ENCODE measurements around the gene VAV2.
"Not testable (repeated sequence)": the region's sequence is repeated elsewhere in the genome, so short reads cannot be mapped to it uniquely, and the experiment has no call there.

The VAV2 gene

DNA sequence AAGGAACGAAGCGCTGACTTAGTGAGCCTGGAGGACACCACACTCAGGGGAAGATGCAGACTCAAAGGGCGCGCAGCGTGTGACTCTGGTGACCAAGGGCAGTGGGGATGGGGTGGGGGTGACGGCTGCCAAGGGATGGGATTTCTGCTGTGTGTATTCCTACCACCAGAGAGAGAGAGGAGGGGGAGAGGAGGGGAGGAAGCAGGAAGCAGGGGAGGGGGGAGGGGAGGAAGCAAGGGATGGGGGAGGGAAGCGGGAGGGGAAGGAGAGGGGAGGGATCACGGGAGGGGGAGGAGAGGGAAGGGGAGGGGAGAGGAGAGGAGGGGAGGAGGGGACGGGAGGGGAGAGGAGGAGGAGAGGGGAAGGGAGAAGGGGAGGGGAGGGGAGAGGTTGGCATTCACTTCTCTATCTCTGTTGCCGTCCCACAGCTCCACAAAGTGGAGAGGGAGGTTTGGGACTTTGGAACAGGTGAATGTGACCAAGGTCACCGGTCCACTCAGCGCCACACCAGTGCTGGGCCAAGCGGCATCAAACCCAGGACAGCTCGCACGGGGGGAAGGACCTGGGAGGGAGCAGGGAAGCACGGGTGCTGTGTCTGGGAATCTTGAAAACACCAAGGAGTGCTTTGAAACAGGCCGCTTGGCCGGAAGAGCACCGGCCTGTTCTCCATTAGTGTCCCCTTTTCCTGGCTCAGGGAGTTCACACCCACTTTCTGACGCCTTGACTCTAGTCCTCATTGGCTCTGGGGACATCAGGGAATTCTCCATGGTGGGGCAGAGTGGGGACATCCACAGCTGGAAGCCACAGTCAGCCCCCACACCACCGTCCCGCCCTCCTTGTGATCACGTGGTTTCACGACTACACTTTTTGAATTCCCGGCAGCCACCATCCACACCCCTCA, 77.4 kb downstream of the VAV2 start:
- no peak for DNase-seq

- DNase-seq: no peak
Measured at GRCh38 chr9:133913571-133914369, 78.4 kb downstream of the VAV2 start.

DNA sequence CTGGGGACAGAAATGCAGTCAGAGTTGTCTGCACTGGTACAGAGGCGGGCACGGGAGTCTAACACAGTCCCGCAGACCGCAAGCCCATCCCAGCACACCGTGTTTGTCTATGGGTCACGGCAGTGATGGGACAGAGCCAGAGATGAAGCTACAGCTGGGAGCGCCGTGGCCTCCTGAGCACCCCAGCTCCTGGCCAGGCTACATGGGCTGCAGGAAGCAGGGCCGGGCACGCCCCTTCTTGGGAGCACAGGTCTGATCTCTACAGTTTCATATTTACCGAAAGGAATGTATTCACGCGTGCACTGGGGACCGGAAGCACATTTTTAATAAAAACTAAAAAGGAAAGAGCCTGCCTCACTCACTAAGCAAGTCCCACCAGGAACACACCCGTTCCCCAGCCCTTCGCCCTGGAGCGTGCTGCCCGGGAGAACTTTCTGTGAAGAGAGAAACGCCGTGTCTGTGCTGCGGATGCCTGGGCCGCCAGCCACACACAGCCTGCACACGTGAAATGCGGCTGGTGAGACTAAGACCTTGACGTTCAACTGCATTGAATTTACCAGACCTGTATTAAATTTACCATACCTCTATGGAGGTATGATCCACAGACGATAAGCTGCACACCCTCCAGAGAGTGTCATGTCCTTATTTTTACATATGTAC, 81.1 kb downstream of the VAV2 start:
- DNase-seq: no peak

DNA sequence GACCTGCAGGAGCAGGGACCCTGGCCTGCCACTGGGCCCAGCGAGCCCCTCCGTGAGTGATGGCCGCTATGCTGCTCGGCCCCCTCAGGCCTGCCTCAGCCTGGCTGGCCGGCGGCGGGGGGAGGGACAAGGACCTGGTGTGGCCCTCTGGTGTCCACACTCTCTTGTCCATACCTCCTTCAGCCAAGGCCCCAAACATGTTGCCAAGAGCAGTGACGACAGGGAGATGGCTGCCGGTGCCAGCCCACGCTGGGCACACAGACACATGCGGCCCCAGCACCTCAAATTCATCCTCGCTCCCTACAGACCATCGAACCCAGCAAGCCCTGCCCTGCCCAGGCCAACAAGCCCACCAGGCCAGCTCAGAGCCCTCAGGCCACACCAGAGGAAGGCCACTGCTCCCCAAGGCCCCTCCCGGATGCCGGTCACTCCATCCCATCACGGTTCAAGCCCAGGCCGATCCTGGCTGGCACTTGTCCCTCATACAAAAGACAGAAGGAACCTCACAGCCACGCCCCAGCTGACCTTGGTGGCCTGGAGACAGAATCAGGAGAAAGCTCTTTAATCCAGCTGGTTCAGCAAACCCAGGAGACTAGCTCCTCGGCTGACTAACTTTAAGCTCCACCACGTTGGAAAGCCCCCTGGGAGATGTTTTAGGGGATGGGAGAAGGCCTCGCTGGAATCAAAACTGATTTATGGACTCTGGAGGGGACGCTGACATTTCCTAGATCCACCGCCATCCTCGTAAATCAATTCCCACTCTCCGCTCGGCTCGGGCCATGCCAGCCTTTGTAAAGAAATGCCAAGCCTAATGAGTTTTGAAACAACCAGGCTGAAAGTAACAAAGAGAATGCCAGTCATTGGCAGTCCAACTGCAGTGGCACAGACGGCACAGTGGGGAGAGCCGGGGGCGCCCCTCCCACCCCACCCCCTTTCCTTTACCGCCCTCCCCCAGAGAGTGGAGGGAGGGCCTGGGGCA, 84.9 kb downstream of the VAV2 start:
- DNase-seq: no peak

- DNase-seq: no peak
Measured at GRCh38 chr9:133906218-133906617, 85.9 kb downstream of the VAV2 start.

DNA sequence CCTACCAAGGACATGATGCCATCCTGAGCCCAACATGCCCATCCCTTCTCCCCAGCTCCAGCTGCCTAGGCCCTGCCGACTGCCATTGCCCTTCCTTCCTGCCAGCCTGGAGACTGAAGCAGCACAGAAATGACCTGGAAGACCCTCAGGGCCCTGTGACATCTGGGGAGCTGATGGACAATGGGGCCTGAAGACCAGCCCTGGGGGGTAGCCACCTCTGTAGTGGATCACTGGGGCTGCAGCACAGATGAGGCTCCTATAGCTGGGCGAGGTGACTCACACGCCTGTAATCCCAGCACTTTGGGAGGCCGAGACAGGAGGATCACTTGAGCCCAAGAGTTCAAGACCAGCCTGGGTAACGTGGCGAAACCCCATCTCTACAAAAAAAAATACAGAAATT, 86.6 kb downstream of the VAV2 start:
- no peak for DNase-seq

- DNase-seq: no peak
Measured at GRCh38 chr9:133904346-133905090, 87.6 kb downstream of the VAV2 start.

GRCh38 chr9:133901184-133901835, 90.8 kb downstream of the VAV2 start:
- no peak for DNase-seq

GRCh38 chr9:133897675-133898074, 94.4 kb downstream of the VAV2 start:
- no peak for DNase-seq

- not testable (repeated sequence) for DNase-seq
Measured at GRCh38 chr9:133896007-133896406, 96.1 kb downstream of the VAV2 start.

- DNase-seq: no peak
Measured at GRCh38 chr9:133895335-133895734, 96.8 kb downstream of the VAV2 start.

DNA sequence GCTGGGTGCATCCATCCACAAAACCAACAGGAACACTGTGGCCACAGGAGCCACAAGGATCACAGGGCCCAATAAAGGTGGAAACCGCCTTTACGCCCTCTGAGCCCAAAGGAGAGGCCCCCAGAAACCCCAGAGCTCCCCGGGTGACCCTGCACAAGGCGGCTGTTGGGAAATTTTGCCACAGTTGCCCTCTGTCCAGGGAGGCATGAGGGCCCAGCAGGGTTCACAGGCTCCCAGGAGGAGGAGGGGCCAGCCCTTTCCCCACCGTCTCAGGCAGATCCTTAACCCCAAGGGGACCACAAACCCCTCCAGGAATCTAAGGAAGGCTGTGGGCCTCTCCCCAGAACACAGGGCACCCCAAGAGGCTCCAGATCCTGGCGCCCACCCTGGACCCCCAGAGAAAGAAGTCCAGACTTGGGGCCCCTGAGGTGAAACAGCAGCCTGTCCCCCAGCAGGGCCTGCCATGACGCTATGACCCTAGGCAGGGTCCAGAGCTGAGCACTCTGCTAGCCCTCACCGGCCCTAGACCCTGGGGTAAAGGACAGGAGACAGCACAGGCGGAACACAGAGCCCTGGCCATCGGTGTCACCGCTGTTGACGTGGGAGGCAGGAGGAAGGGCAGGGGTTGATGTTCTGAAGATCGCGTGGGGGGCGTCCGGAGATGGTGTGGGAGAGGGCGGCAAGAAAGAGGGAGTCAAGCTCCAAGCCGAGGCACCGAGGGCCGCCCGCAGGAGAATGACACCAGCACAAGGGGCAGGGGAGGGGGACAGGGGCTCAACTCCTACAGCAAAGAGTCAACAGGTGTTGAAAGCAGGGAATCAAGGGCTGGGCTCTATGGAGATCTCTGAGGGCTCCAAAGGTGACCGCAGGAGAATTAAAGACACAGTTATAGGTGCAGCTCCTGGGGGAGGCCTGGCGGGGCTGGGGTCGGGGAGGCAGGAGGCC, 97.5 kb downstream of the VAV2 start:
- no peak for DNase-seq

GRCh38 chr9:133893191-133893994, 98.7 kb downstream of the VAV2 start:
- no peak for DNase-seq

- no peak for DNase-seq
Measured at GRCh38 chr9:133892193-133892920, 99.8 kb downstream of the VAV2 start.

DNA sequence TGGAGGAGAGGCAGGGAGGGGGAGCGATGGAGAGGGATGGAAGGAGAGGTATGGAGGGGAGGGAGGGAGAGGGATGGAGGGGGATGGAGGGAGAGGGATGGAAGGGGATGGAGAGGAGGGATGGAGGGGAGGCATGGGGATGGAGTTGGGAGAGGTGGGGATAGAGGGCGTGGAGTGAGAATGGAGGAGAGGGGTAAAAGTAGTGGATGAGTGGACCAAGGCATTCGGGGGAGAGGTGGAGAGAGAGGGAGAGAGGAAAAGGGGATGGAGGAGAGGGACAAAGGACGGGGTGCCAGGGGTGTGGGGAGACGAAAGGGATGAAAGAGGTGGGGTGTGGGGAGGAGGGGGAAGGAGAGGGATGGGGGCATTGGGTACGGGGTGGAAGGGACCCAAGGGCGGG, 100.4 kb downstream of the VAV2 start:
- DNase-seq: no peak

GRCh38 chr9:133890583-133890982, 101.5 kb downstream of the VAV2 start:
- no peak for DNase-seq

GRCh38 chr9:133889584-133890301, 102.4 kb downstream of the VAV2 start:
- no peak for DNase-seq
